CD4-positive, alpha-beta T cell treated with Interleukin-6 at 100 ng/mL for 8 hours (primary cell): ENCODE data around the gene KRTAP3-2.

Source experiments
- DNase-seq: peaks from one replicate; pipeline ENCODE4 v3.0.0-alpha.2; 2020; ENCODE audit warnings: mixed read lengths, low spot score

Gene KRTAP3-2

DNA sequence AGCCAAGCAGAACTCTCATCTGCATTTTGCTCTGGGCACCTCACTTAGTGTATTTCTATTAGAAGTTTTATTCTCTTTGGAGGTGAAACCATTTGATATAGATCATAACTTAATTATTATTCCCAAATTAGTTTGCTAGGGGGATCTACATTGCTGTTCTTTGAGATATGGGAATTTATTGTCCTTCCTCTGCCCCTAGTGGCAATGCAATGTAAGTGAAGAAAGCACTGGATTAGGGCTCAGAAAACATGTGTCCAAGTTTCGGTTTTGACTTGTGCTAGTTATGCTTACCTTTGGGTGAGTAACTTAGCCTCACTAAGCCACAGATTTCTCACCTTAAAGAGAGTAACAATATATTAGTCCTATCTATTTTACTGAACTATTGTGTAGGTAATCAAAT, 35.9 kb downstream of the KRTAP3-2 start:
- DNase-seq, result no peak

DNA sequence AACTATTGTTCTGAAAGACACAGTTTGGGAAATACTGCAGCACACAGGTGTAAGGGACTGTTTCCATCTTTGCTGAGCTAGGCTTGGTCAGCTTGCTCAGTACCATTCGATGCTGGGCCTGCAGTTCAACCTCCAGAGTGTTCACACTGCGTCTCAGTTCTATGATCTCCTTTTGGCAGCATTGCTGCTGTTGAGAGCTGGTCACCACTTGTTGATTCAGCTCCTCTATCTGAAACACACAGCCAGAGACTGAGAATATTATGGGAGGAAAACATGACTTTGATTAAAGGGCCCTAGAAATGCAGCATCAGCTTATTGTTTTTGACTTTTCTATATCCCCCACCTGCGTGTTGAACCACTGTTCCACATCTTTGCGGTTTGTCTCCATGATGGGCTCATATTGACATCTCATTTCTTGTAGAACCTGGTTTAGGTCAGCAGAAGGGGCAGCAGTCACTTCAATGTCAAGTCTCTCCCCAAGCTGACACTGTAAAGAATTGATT, 37.6 kb downstream of the KRTAP3-2 start:
- no peak for DNase-seq

- DNase-seq, result no peak
Measured at GRCh38 chr17:40961591-40961990, 38.1 kb downstream of the KRTAP3-2 start.

GRCh38 chr17:40960144-40960543, 39.6 kb downstream of the KRTAP3-2 start:
- no peak for DNase-seq

DNA sequence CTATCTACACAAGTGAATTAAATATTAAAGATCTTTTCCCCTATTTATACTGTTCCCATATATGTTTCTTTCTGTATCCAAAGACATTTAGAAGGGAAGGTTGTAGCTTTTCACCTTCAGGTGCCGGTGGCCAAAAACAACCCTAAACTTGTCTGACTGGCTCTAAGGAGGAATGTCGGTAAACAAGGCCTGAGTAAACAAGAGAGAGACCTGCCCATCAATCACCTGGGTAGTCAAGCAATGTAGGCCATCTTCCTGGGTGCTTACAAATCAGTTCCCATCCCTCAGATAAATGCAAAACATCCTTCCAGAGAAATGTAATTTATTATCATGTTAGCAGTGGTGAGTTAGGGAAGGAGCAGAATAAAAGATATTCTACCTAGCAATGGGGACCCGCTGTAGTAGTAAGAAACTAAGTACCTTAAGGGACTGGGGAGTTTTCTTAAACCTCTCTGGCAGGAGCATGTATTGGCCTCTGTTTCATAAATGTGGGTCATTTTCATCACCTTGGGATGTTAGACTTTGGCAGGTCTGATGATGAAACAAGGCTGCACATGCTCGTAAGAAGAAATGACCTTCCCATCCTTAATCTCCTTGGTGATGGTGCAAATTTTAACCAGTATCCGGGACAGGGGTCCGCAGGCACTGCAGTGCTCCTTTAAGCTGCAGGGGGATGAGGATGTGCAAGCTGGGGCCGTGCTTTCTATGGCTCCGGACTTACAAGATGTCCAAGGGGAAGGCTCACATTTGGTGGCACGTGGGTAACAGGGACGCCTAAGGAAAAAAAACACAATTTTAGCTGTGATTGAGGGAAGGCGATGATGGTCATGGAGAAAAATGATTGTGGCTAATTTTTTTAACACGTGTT, 41.4 kb downstream of the KRTAP3-2 start:
- DNase-seq, result no peak

- DNase-seq, result no peak
Measured at GRCh38 chr17:40956401-40957254, 43.1 kb downstream of the KRTAP3-2 start.

DNA sequence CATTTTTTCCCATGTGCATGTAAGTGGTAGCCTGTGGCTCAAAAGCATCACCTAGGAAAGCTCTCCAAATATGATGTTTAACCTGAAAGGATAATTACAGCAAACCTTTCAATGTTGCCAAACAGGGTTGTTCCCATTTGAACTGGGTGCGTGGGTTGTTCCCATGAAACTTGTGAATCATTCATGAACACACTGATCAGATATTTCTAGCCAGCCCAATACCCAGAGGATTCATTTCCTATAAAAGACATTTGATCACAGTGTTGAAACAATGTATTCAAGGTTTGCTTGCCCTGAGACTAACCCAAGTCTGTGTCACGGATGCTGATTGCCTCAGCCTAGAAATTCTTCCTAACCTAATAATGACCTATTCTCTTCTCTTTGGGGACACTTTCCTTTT, 45.8 kb downstream of the KRTAP3-2 start:
- DNase-seq, result no peak

GRCh38 chr17:40952661-40953060, 47.0 kb downstream of the KRTAP3-2 start:
- no peak for DNase-seq

- no peak for DNase-seq
Measured at GRCh38 chr17:40952154-40952553, 47.6 kb downstream of the KRTAP3-2 start.

GRCh38 chr17:40951011-40951622, 48.6 kb downstream of the KRTAP3-2 start:
- DNase-seq, result no peak

- DNase-seq, result no peak
Measured at GRCh38 chr17:40950176-40950575, 49.5 kb downstream of the KRTAP3-2 start.

DNA sequence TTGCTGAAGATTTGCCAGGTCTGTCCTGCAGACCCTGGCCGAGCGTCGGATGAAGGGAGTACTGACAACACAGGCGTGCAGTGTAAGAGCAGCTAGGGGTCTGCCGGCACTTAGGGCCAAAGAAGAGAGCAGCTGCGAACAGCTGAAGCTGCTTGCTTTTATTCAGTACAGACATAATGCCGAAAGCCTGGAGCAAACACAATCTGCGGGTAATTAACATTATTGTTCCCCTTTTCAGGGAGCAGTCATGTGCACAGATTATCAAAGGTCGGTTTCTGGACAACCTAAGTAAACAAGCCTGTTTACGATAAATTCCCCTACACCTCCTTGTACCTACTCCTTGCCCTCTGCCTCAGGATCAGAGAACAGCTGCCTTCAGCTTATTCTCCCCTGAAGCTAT, 50.3 kb downstream of the KRTAP3-2 start:
- no peak for DNase-seq
